ENCODE data around the gene TFAP2E.

GRCh38 chr1:35576061-35576765 lies 3.1 kb downstream of the TFAP2E start:
- TF ChIP-seq, protein P1, sequence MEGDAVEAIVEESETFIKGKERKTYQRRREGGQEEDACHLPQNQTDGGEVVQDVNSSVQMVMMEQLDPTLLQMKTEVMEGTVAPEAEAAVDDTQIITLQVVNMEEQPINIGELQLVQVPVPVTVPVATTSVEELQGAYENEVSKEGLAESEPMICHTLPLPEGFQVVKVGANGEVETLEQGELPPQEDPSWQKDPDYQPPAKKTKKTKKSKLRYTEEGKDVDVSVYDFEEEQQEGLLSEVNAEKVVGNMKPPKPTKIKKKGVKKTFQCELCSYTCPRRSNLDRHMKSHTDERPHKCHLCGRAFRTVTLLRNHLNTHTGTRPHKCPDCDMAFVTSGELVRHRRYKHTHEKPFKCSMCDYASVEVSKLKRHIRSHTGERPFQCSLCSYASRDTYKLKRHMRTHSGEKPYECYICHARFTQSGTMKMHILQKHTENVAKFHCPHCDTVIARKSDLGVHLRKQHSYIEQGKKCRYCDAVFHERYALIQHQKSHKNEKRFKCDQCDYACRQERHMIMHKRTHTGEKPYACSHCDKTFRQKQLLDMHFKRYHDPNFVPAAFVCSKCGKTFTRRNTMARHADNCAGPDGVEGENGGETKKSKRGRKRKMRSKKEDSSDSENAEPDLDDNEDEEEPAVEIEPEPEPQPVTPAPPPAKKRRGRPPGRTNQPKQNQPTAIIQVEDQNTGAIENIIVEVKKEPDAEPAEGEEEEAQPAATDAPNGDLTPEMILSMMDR (IDR thresholded peaks at IDR 0.05; ENCODE audit: low read depth, low read length, poor library complexity, severe bottlenecking) = no peak
- no peak for TF ChIP-seq EZH2phosphoT487 (IDR thresholded peaks at IDR 0.05; ENCODE audit: borderline replicate concordance, low read length)

All from DOHH2 (cell line).